Stimulated activated CD8-positive, alpha-beta memory T cell treated with anti-CD3 and anti-CD28 coated beads, Interleukin-15, amount 100 ng/mL, for 4 hours (primary cell): ENCODE results near the gene FAM98B.

Source experiments
- DNase-seq, 2 donors: peaks; one replicate each; pipeline ENCODE4 v3.0.0-alpha.2; 2020; ENCODE audit warnings: low read depth in 2 of 2

Gene FAM98B

DNA sequence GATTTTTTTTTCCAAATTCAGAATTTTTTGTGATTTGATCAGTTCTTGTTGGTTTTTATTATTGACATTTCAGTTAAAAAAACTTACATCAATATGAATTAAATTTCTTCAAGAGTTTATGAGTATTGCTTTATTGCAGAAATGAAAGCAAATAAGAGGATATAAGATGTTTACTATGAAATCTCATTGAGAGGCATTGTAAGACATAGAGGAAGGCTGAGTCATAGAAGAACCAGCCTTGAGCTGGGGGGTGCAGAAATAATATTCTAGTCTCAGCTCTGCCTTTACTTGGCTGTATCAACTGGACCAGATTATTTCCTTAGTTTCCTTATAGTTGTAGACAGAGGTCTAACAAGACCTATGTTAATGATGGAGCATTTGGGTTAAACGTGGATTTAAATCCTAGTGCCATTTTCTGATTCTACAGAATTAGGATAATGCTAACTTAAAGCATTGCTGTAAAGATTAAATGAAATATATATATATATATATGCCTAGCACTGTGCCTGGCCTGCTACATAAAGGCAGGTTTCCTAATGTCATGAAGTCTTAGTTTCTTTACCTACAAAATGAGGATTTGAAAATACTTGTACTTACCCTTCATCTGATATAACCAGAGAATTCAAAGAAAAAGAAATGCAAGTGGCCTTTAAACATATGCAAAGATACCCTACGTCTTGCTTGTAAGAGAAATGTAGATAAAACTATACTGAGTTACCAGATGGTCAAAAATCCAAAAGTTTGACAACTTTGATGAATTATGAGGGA lies 7.3 kb downstream of the FAM98B start:
- DNase-seq, result no peak

DNA sequence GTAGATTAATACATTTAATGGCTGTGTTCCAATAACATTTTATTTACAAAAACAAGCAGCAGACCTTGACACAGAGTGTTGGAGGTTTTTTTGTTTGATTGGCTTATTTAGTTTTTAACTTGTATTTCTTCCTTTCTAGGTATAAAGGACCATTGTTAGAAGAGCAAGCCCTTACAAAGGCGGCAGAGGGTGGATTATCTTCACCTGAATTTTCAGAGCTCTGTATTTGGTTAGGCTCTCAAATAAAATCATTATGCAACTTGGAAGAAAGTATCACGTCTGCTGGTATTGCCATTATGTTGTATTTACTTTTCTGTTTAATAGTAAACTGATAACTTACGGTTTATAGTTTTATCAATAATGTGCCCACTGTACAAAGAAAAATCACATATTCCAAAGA lies 10.0 kb downstream of the FAM98B start:
- no peak for DNase-seq

GRCh38 chr15:38464675-38465074 lies 10.7 kb downstream of the FAM98B start:
- DNase-seq, result no peak

GRCh38 chr15:38470816-38471215 lies 16.9 kb downstream of the FAM98B start:
- no peak for DNase-seq

DNA sequence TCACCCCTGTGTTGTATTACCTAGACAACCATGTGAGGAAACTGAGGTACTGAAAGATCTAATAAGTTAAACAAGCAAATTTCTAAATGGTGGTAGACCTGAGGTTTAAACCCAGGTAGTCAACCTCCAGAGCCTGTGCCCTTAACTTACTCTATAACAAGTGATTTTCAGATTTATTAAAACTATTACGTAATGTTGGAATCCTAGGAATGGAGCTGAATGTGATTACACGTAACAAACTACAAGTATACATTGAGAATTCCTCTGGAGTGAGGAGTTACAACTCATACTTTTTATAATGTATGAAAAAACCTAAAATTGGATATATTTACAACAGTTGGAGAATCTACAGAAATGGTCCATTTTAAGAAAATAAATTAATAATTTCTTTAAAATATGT lies 18.0 kb downstream of the FAM98B start:
- no peak for DNase-seq

GRCh38 chr15:38474155-38474757 lies 20.3 kb downstream of the FAM98B start:
- no peak for DNase-seq

GRCh38 chr15:38475361-38475760 lies 21.4 kb downstream of the FAM98B start:
- DNase-seq, result no peak

GRCh38 chr15:38476120-38476519 lies 22.2 kb downstream of the FAM98B start:
- no peak for DNase-seq

- DNase-seq, result no peak
Observed at GRCh38 chr15:38477637-38478036, 23.7 kb downstream of the FAM98B start.

DNA sequence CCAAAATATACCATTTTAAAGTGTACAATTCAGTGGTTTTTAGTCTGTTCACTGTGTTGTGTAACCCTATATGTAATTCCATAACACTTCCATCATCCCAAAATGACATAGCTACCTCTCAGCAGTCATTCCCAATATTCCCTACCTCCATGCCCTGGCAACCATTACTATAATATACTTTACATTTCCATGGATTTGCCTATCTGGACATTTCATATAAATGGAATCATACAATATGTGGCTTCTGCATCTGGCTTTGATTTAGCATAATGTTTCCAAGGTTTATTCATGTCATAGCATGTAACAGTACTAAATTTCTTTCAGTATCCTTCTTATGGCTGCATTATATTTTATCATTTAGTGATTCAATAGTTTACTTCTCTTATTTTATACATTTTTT lies 25.3 kb downstream of the FAM98B start:
- no peak for DNase-seq

- DNase-seq, result no peak
Observed at GRCh38 chr15:38479756-38480155, 25.8 kb downstream of the FAM98B start.

- DNase-seq, result no peak
Observed at GRCh38 chr15:38481113-38481512, 27.2 kb downstream of the FAM98B start.

GRCh38 chr15:38481761-38482160 lies 27.8 kb downstream of the FAM98B start:
- DNase-seq, result no peak

DNA sequence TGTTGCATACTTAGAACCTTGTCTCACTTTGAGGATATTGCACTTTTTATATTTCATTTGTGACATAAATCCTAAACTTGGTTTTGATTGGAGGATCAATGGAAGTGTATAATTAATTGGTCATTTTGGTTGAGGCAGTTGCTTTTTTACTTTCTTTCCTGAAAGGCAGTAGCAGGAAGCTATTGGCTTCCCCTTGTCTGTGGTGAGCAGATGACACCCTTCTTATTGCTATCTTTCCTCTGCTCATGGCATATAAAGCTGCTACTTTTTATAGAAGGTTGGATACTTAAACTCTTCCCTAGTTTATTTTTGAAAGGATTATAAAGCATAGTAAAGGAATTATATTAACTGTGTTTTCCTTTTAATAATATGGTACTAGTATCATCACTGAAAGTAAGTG lies 28.6 kb downstream of the FAM98B start:
- DNase-seq, result no peak

GRCh38 chr15:38486936-38487335 lies 33.0 kb downstream of the FAM98B start:
- DNase-seq, result no peak

GRCh38 chr15:38487378-38487777 lies 33.5 kb downstream of the FAM98B start:
- no peak for DNase-seq

DNA sequence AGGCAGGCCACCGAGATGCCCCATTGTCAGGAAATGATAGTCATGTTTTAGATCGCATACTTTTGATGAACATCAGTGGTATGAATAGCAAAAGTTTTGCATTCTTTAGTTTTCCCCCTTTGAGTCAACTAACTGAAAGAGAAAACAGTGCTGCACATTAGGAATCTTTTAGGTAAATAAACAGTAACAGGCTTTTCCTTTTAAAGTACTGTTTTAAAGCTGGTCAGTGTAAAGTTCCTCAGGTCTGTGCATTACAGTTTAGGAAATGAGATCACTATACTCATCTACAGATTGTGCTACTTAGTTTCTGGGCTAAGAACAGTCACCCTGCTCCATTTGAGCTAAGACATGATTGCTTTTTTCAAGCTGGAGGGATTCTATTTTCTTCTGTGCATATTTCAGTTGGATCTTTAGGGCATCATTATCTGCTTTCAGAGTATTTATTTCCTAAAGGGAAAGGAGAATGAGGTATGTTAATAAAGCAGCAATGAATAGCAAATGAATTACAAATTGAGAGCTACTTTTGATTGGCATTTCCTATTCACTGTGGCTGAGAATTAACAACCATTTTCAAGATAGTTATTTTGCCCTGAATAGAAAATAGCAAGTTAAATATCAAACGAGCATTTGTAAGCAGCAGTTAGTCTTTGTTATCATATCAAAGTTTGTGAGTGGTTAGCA lies 36.5 kb downstream of the FAM98B start:
- DNase-seq, result no peak

GRCh38 chr15:38496151-38496550 lies 42.2 kb downstream of the FAM98B start:
- no peak for DNase-seq

DNA sequence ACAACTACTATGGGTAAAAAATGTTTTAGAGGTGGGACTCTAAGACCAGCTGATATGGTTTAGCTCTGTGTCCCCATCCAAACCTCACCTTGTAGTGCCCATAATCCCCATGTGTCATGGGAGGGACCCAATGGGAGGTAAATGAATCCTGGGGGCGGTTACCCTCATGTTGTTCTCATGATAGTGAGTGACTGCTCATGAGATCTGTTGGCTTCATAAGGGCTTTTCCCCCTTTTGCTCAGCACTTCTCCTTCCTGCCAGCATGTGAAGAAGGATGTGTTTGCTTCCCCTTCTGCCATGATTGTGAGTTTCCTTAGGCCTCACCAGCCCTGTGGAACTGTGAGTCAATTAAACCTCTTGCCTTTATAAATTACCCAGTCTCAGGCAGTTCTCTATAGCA lies 45.7 kb downstream of the FAM98B start:
- no peak for DNase-seq

GRCh38 chr15:38503496-38503895 lies 49.6 kb downstream of the FAM98B start:
- no peak for DNase-seq

DNA sequence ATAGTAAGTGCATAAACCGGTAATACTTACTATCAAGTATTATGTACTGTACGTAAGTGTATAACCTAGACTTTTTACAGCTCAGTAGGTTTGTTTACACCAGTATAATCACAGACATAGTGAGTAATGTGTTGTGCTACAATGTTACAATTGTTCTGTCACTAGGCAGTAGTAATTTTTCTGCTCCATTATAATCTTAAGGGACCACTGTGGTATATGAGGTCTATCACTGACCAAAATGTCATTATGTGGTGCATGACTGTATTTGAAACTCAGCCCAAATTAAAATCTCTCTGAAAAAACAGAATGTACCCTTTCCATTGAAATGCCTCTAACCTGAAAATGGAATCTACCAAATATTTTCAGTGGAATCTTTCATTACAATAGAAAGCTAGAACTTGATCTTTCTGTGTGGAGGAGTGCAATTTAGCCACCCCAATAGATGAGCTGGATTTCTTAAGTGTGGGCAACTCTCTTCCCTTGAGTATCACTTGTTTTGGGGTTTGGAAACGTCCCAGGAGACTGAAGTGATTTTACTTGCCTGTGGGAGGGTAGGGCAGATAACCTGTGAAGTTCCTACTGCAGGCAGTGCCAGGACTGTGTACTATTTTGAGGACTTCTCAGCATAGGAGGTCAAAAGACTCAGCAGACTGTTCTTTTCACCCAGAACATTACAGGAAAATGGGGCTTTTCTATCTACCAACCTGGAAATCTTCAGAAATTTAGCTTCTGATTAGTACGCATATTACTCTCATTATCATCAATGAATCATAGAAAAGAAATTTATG lies 50.9 kb downstream of the FAM98B start:
- DNase-seq, result no peak

DNA sequence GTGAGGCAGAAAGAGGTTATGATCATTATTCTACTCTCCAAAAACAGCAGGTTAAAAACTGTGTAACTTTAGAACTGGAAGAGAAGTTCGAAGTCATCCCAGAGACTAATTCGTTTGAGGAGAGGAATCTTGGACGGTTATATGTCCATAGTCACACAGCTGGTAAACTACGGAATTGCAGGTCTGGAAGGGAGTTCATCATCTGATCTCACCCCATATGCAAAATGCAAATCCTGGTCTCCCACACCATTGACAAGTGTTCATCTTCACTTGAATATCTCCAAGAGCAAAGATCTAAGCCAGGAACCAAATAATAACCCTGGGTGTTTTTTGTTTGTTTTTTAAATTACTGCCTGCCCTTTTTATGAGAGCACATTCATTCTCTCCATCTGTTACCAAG lies 53.1 kb downstream of the FAM98B start:
- no peak for DNase-seq
